DND-41 (cell line): ENCODE results near the gene POLG2.
"Not testable (repeated sequence)": the region's sequence is repeated elsewhere in the genome, so short reads cannot be mapped to it uniquely, and the experiment has no call there.

ENCODE experiments used
- ATAC-seq: fragments of 200-7000 bp; cut with Tn5 transposase; 3 replicates; pipeline ENCODE4 v1.9.1; 2021; ENCODE audit warnings: low read depth; ENCODE audit not compliant: insufficient read depth
- DNase-seq: peaks from one replicate; pipeline ENCODE4 v3.0.0-alpha.2; 2020
- H2AFZ ChIP-seq: 2 replicates; pipeline ENCODE4 v1.6.0; 2012; ENCODE audit warnings: low read depth, low read length
- H3K27ac ChIP-seq: 2 replicates; pipeline ENCODE4 v1.5.1; 2012; ENCODE audit warnings: low read length, inconsistent platforms
- H3K27me3 ChIP-seq: fragments of 200-600 bp; sonication (generic); 2 replicates; pipeline ENCODE4 v1.6.0; 2012; ENCODE audit warnings: low read length, mild to moderate bottlenecking, inconsistent platforms; ENCODE audit not compliant: insufficient read depth, poor library complexity
- H3K36me3 ChIP-seq: 2 replicates; pipeline ENCODE4 v1.5.1; 2012; ENCODE audit warnings: low read length, inconsistent platforms; ENCODE audit not compliant: insufficient read depth
- H3K4me1 ChIP-seq: 2 replicates; pipeline ENCODE4 v1.5.1; 2012; ENCODE audit warnings: mild to moderate bottlenecking, low read length; ENCODE audit not compliant: insufficient read depth
- H3K4me2 ChIP-seq: 2 replicates; pipeline ENCODE4 v1.6.0; 2012; ENCODE audit warnings: mild to moderate bottlenecking, moderate library complexity, low read length, inconsistent platforms; ENCODE audit not compliant: insufficient read depth
- H3K4me3 ChIP-seq, 2 experiments: fragments of 200-600 bp in 1 of 2; shearing (Covaris generic) in 1 of 2; 2 replicates each; pipeline ENCODE4 v1.5.1; 2012 to 2016; ENCODE audit warnings: inconsistent platforms in 2 of 2, low read length in 2 of 2, mild to moderate bottlenecking in 2 of 2, low read depth in 1 of 2, moderate library complexity in 1 of 2
- H3K79me2 ChIP-seq: 2 replicates; pipeline ENCODE4 v1.6.0; 2012; ENCODE audit warnings: low read length, inconsistent platforms; ENCODE audit not compliant: insufficient read depth
- H3K9ac ChIP-seq: 2 replicates; pipeline ENCODE4 v1.6.0; 2012; ENCODE audit warnings: low read depth, mild to moderate bottlenecking, inconsistent platforms, low read length, moderate library complexity
- H3K9me3 ChIP-seq: 2 replicates; pipeline ENCODE4 v1.5.1; 2012; ENCODE audit warnings: low read length, moderate library complexity, mild to moderate bottlenecking, inconsistent platforms; ENCODE audit not compliant: insufficient read depth, severe bottlenecking
- H4K20me1 ChIP-seq: 2 replicates; pipeline ENCODE4 v1.6.0; 2012; ENCODE audit warnings: low read length; ENCODE audit not compliant: insufficient read depth
- CTCF ChIP-seq: IDR thresholded peaks from 2 replicates; pipeline ENCODE4 v1.5.1; 2012; ENCODE audit warnings: borderline replicate concordance, low read length, moderate library complexity, mild to moderate bottlenecking; ENCODE audit not compliant: poor library complexity, severe bottlenecking; ENCODE audit errors: extremely low read depth
- EZH2 ChIP-seq: IDR thresholded peaks from 3 replicates; pipeline ENCODE4 v1.6.1; 2012; ENCODE audit warnings: borderline replicate concordance, low read depth, mild to moderate bottlenecking, moderate library complexity, low read length, inconsistent platforms; ENCODE audit not compliant: severe bottlenecking

POLG2 gene

GRCh38 chr17:64472564-64472963 lies 24.3 kb downstream of the POLG2 start:
- peaks cover 6% of the 10 kb centered on the region; the same call in 1 of the 2 replicates for H3K36me3 ChIP-seq

GRCh38 chr17:64471440-64471839 lies 25.4 kb downstream of the POLG2 start:
- Histone ChIP-seq H3K79me2 (no peaks in the 10 kb centered on the region), H3K4me1 (no peaks in the 10 kb centered on the region), H4K20me1 (no peaks in the 10 kb centered on the region), H3K36me3 (no peaks in the 10 kb centered on the region), H3K27me3 (no peaks in the 10 kb centered on the region), H3K4me3 (no peak overlapping the region), H3K9me3 (no peaks in the 10 kb centered on the region), H3K9ac (no peak overlapping the region), H3K4me2 (no peak overlapping the region), H3K27ac (no peak overlapping the region), H2AFZ (no peak overlapping the region)
- TF ChIP-seq CTCF, result no peak
- no peak for TF ChIP-seq EZH2
- ATAC-seq (no peak), DNase-seq (no peak)

More at GRCh38 chr17:64472564-64472963, 24.3 kb downstream of the POLG2 start:
- no peak overlapping the region for H3K4me2 ChIP-seq
- DNase-seq (no peak), ATAC-seq (no peak)
- no peak overlapping the region for H3K4me3 ChIP-seq
- no peaks in the 10 kb centered on the region for H4K20me1 ChIP-seq
- no peaks in the 10 kb centered on the region for H3K4me1 ChIP-seq
- H3K9me3 ChIP-seq, result no peaks in the 10 kb centered on the region
- H3K27ac ChIP-seq, result no peak overlapping the region
- no peaks in the 10 kb centered on the region for H3K27me3 ChIP-seq
- no peaks in the 10 kb centered on the region for H3K79me2 ChIP-seq
- no peak for TF ChIP-seq EZH2
- no peak for TF ChIP-seq CTCF
- no peak overlapping the region for H3K9ac ChIP-seq
- H2AFZ ChIP-seq, result no peak overlapping the region

- TF ChIP-seq EZH2, result no peak
- no peak for TF ChIP-seq CTCF
- no peaks in the 10 kb centered on the region for H3K4me1 ChIP-seq
- no peak overlapping the region for H3K4me3 ChIP-seq
- no peaks in the 10 kb centered on the region for H3K36me3 ChIP-seq
- H3K4me2 ChIP-seq, result no peak overlapping the region
- H3K9ac ChIP-seq, result no peak overlapping the region
- ATAC-seq, result no peak
- no peak overlapping the region for H3K27ac ChIP-seq
- H2AFZ ChIP-seq, result no peak overlapping the region
- H3K79me2 ChIP-seq, result no peaks in the 10 kb centered on the region
- DNase-seq, result no peak
- no peaks in the 10 kb centered on the region for H4K20me1 ChIP-seq
- no peaks in the 10 kb centered on the region for H3K27me3 ChIP-seq
- no peaks in the 10 kb centered on the region for H3K9me3 ChIP-seq
These were observed 26.2 kb downstream of the POLG2 start for GRCh38 chr17:64470625-64471024.

- H3K4me3 ChIP-seq, H3K4me2 ChIP-seq, H3K36me3 ChIP-seq, H3K9ac ChIP-seq, ATAC-seq, H3K79me2 ChIP-seq, H3K27ac ChIP-seq, H4K20me1 ChIP-seq, DNase-seq, H3K4me1 ChIP-seq, H2AFZ ChIP-seq, H3K27me3 ChIP-seq, H3K9me3 ChIP-seq: not testable (repeated sequence)
These were observed 30.0 kb downstream of the POLG2 start for GRCh38 chr17:64466834-64467233.
